Natural killer cell treated with Interleukin-12 subunit alpha and Interleukin-12 subunit beta and Interleukin-15 and Interleukin-18, amount 100 ng/mL, for 72 hours (primary cell): ENCODE results near the gene KLHL29. TPM values are rescaled to one million over a fixed set of nuclear protein-coding genes. Genes with fewer than 3 reads are reported as not detected.

Source experiments
- ATAC-seq, 2 donors: fragments of 150-1000 bp; cut with Tn5 transposase in 1 of 2; sonication (Bioruptor Pico), chemical (Tn5 transposase) in 1 of 2; 2 replicates each; pipeline ENCODE4 v1.10.0; 2021
- DNase-seq: peaks from one replicate; pipeline ENCODE4 v3.0.0; 2022; ENCODE audit warnings: low spot score
- H3K27ac Mint-ChIP-seq, 2 donors: 1 replicate in 1 of 2; 2 replicates in 1 of 2; pipeline ENCODE4 v1.8.0; 2022; ENCODE audit warnings: mixed read lengths in 2 of 2, mild to moderate bottlenecking in 1 of 2, moderate library complexity in 1 of 2
- H3K27me3 Mint-ChIP-seq, 2 donors: 1 replicate in 1 of 2; 2 replicates in 1 of 2; pipeline ENCODE4 v1.8.0; 2022; ENCODE audit warnings: mixed read lengths in 2 of 2
- H3K36me3 Mint-ChIP-seq: one replicate; pipeline ENCODE4 v1.8.0; 2022; ENCODE audit warnings: mixed read lengths
- H3K4me1 Mint-ChIP-seq, 2 donors: 1 replicate in 1 of 2; 2 replicates in 1 of 2; pipeline ENCODE4 v1.8.0; 2022; ENCODE audit warnings: low read depth in 2 of 2, mixed read lengths in 2 of 2, mild to moderate bottlenecking in 1 of 2
- H3K4me3 Mint-ChIP-seq: one replicate; pipeline ENCODE4 v1.8.0; 2022; ENCODE audit warnings: mixed read lengths
- H3K9me3 Mint-ChIP-seq: 2 replicates; pipeline ENCODE4 v1.8.0; 2022; ENCODE audit warnings: mixed read lengths
- total RNA-seq, 2 donors: library from RNA; stranded (reverse); gene quantifications; one replicate each; pipeline ENCODE4 v1.2.3, GENCODE V29; 2022

The KLHL29 gene
- total RNA-seq, 2 donors from 2014 or later: 0.11 to 0.12 TPM

GRCh38 chr2:23478087-23478932 is 93.3 kb downstream of the KLHL29 start:
- Mint-ChIP-seq H3K4me1 (no peaks in the 10 kb centered on the region), H3K27ac (no peak overlapping the region), H3K4me3 (no peak overlapping the region), H3K36me3 (no peaks in the 10 kb centered on the region), H3K27me3 (peaks cover 17 to 28% of the 10 kb centered on the region in 2 donors), H3K9me3 (no peaks in the 10 kb centered on the region)
- DNase-seq (no peak), ATAC-seq (no peak)

GRCh38 chr2:23478933-23479683 is 94.1 kb downstream of the KLHL29 start:
- Mint-ChIP-seq H3K27me3 (peaks cover 12 to 26% of the 10 kb centered on the region in 2 donors), H3K4me1 (no peaks in the 10 kb centered on the region), H3K36me3 (no peaks in the 10 kb centered on the region), H3K9me3 (no peaks in the 10 kb centered on the region), H3K27ac (no peak overlapping the region), H3K4me3 (no peak overlapping the region)
- DNase-seq (no peak), ATAC-seq (peak in 1 of 2 donors; percentile 24)

- no peak for ATAC-seq
- Mint-ChIP-seq H3K27ac (no peak overlapping the region), H3K4me3 (no peak overlapping the region), H3K9me3 (no peaks in the 10 kb centered on the region), H3K36me3 (no peaks in the 10 kb centered on the region), H3K27me3 (peaks cover 0 to 22% of the 10 kb centered on the region in 2 donors), H3K4me1 (no peaks in the 10 kb centered on the region)
- DNase-seq: no peak
Observed at GRCh38 chr2:23480957-23481797, 96.2 kb downstream of the KLHL29 start.

GRCh38 chr2:23482188-23482587 is 97.2 kb downstream of the KLHL29 start:
- ATAC-seq: no peak
- DNase-seq: no peak
- Mint-ChIP-seq H3K27me3 (peaks cover 0 to 21% of the 10 kb centered on the region in 2 donors), H3K9me3 (no peaks in the 10 kb centered on the region), H3K27ac (no peak overlapping the region), H3K36me3 (no peaks in the 10 kb centered on the region), H3K4me1 (no peaks in the 10 kb centered on the region), H3K4me3 (no peak overlapping the region)

GRCh38 chr2:23482607-23483006 is 97.6 kb downstream of the KLHL29 start:
- Mint-ChIP-seq H3K27ac (no peak overlapping the region), H3K4me1 (no peaks in the 10 kb centered on the region), H3K27me3 (peaks cover 0 to 19% of the 10 kb centered on the region in 2 donors), H3K4me3 (no peak overlapping the region), H3K9me3 (no peaks in the 10 kb centered on the region), H3K36me3 (no peaks in the 10 kb centered on the region)
- no peak for DNase-seq
- ATAC-seq: no peak

- DNase-seq: no peak
- Mint-ChIP-seq H3K27me3 (peaks cover 7 to 18% of the 10 kb centered on the region in 2 donors), H3K36me3 (no peaks in the 10 kb centered on the region), H3K4me3 (no peak overlapping the region), H3K27ac (no peak overlapping the region), H3K9me3 (no peaks in the 10 kb centered on the region), H3K4me1 (peaks cover 0 to 3% of the 10 kb centered on the region in 2 donors)
- ATAC-seq: no peak
Observed at GRCh38 chr2:23483791-23484190, 98.8 kb downstream of the KLHL29 start.

- Mint-ChIP-seq H3K36me3 (no peaks in the 10 kb centered on the region), H3K4me1 (peaks cover 0 to 3% of the 10 kb centered on the region in 2 donors), H3K27me3 (peaks cover 9 to 15% of the 10 kb centered on the region in 2 donors), H3K4me3 (no peak overlapping the region), H3K27ac (no peak overlapping the region), H3K9me3 (no peaks in the 10 kb centered on the region)
- DNase-seq (no peak), ATAC-seq (peak in 1 of 2 donors; percentile 2)
Observed at GRCh38 chr2:23484275-23484674, 99.3 kb downstream of the KLHL29 start.

GRCh38 chr2:23484767-23485166 is 99.8 kb downstream of the KLHL29 start:
- Mint-ChIP-seq H3K36me3 (no peaks in the 10 kb centered on the region), H3K4me1 (peaks cover 0 to 3% of the 10 kb centered on the region in 2 donors), H3K9me3 (no peaks in the 10 kb centered on the region), H3K27me3 (peaks cover 9 to 20% of the 10 kb centered on the region in 2 donors), H3K4me3 (no peak overlapping the region), H3K27ac (no peak overlapping the region)
- DNase-seq: no peak
- peak in 1 of 2 donors; percentile 16 for ATAC-seq

- DNase-seq (no peak), ATAC-seq (no peak)
- peaks cover 0 to 3% of the 10 kb centered on the region in 2 donors for H3K4me1 Mint-ChIP-seq
- H3K9me3 Mint-ChIP-seq: no peaks in the 10 kb centered on the region
- H3K27ac Mint-ChIP-seq: no peak overlapping the region
- H3K27me3 Mint-ChIP-seq: peaks cover 9 to 24% of the 10 kb centered on the region in 2 donors
- H3K36me3 Mint-ChIP-seq: no peaks in the 10 kb centered on the region
- H3K4me3 Mint-ChIP-seq: no peak overlapping the region
Observed at GRCh38 chr2:23485261-23485660, 100.3 kb downstream of the KLHL29 start.

GRCh38 chr2:23485841-23486683 is 101.1 kb downstream of the KLHL29 start:
- Mint-ChIP-seq H3K4me3 (no peak overlapping the region), H3K9me3 (no peaks in the 10 kb centered on the region), H3K27me3 (peaks cover 9 to 21% of the 10 kb centered on the region in 2 donors), H3K27ac (no peak overlapping the region), H3K36me3 (no peaks in the 10 kb centered on the region), H3K4me1 (peaks cover 0 to 3% of the 10 kb centered on the region in 2 donors)
- DNase-seq: no peak
- ATAC-seq: no peak

GRCh38 chr2:23486684-23487075 is 101.7 kb downstream of the KLHL29 start:
- no peak for DNase-seq
- no peak overlapping the region for H3K4me3 Mint-ChIP-seq
- no peaks in the 10 kb centered on the region for H3K9me3 Mint-ChIP-seq
- no peaks in the 10 kb centered on the region for H3K36me3 Mint-ChIP-seq
- no peak for ATAC-seq
- H3K27me3 Mint-ChIP-seq: peaks cover 11 to 21% of the 10 kb centered on the region in 2 donors
- peaks cover 0 to 3% of the 10 kb centered on the region in 2 donors for H3K4me1 Mint-ChIP-seq
- H3K27ac Mint-ChIP-seq: no peak overlapping the region

GRCh38 chr2:23487735-23488492 is 102.9 kb downstream of the KLHL29 start:
- H3K4me1 Mint-ChIP-seq: peaks cover 0 to 3% of the 10 kb centered on the region in 2 donors
- no peaks in the 10 kb centered on the region for H3K9me3 Mint-ChIP-seq
- DNase-seq (no peak), ATAC-seq (peak in 1 of 2 donors; percentile 48)
- no peak overlapping the region for H3K27ac Mint-ChIP-seq
- no peaks in the 10 kb centered on the region for H3K36me3 Mint-ChIP-seq
- H3K27me3 Mint-ChIP-seq: peaks cover 16 to 22% of the 10 kb centered on the region in 2 donors
- H3K4me3 Mint-ChIP-seq: no peak overlapping the region
